Neural crest cell (in vitro differentiated cells): Measurements from ENCODE around the gene CAPZB. TPM values are rescaled to one million over a fixed set of nuclear protein-coding genes. Genes with fewer than 3 reads are reported as not detected.

Experiments
- DNase-seq: peaks from one replicate; pipeline ENCODE4 v3.0.0; 2021; ENCODE audit warnings: low read depth, mixed read lengths, low spot score
- H3K27ac Mint-ChIP-seq: one replicate; pipeline ENCODE4 v1.8.0; 2021; ENCODE audit warnings: mild to moderate bottlenecking, mixed read lengths; ENCODE audit not compliant: unreplicated experiment
- H3K27me3 Mint-ChIP-seq: 2 replicates; pipeline ENCODE4 v1.8.0; 2021; ENCODE audit warnings: low read depth, mild to moderate bottlenecking, mixed read lengths
- H3K36me3 Mint-ChIP-seq: 2 replicates; pipeline ENCODE4 v1.8.0; 2021; ENCODE audit warnings: low read depth, mild to moderate bottlenecking, mixed read lengths
- H3K4me1 Mint-ChIP-seq: 2 replicates; pipeline ENCODE4 v1.8.0; 2021; ENCODE audit warnings: mixed read lengths
- H3K4me3 Mint-ChIP-seq: one replicate; pipeline ENCODE4 v1.8.0; 2021; ENCODE audit warnings: mild to moderate bottlenecking, mixed read lengths
- H3K9me3 Mint-ChIP-seq: 2 replicates; pipeline ENCODE4 v1.8.0; 2021; ENCODE audit warnings: mixed read lengths
- total RNA-seq: library from RNA; stranded (reverse); gene quantifications from 2 replicates; pipeline ENCODE4 v1.2.1, GENCODE V29; 2021
- TF ChIP-seq, protein P1 (sequence below): fragments of 200-600 bp; sonication (generic); conservative IDR thresholded peaks from 2 replicates; pipeline ENCODE4 v1.5.0; 2021; ENCODE audit warnings: antibody characterized with exemption, mild to moderate bottlenecking

CAPZB gene
- total RNA-seq, 1 donor from 2014 or later = 256 TPM

- Mint-ChIP-seq H3K4me3 (no peak overlapping the region), H3K9me3 (no peaks in the 10 kb centered on the region), H3K27me3 (no peaks in the 10 kb centered on the region), H3K27ac (no peak overlapping the region), H3K4me1 (peaks cover 10% of the 10 kb centered on the region), H3K36me3 (peaks cover under 1% of the 10 kb centered on the region)
- DNase-seq = no peak
- TF ChIP-seq, protein P1, sequence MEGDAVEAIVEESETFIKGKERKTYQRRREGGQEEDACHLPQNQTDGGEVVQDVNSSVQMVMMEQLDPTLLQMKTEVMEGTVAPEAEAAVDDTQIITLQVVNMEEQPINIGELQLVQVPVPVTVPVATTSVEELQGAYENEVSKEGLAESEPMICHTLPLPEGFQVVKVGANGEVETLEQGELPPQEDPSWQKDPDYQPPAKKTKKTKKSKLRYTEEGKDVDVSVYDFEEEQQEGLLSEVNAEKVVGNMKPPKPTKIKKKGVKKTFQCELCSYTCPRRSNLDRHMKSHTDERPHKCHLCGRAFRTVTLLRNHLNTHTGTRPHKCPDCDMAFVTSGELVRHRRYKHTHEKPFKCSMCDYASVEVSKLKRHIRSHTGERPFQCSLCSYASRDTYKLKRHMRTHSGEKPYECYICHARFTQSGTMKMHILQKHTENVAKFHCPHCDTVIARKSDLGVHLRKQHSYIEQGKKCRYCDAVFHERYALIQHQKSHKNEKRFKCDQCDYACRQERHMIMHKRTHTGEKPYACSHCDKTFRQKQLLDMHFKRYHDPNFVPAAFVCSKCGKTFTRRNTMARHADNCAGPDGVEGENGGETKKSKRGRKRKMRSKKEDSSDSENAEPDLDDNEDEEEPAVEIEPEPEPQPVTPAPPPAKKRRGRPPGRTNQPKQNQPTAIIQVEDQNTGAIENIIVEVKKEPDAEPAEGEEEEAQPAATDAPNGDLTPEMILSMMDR = no peak
These were observed 114.7 kb downstream of the CAPZB start for GRCh38 chr1:19370453-19371170.

DNA sequence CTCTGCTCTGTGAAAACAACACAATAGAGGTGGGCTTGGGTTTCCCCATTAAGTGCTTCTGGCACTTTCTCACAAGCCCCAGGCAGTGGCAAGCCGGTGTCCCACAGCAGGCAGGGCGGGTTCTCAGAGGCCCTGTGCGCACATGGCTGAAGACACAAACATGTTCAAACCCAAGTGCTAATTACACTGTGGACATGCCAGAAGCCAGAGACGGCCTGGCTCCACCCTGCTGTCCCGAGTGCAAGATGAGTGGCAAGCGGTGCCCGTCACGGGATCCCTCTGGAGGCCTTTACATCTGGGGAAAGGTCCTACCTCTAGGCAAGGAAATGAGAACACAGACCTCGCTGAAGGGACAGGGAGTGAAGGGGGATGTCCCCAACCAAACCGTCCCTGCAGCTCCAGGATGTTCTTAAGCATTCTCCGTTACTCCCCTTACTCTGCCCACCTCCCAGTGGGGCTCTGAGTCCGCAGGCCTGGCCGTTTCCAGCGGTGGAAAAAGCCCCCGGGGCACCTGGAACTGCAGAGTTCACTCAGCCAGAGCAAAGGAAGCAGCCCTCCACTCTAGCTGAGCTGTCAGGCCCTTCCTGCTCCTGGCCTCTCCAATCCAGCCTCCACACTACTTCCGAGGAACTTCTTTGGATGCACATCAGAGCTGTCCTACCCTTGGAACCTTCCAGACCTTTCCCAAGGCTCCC is 115.8 kb downstream of the CAPZB start:
- peaks cover 10% of the 10 kb centered on the region for H3K4me1 Mint-ChIP-seq
- H3K27ac Mint-ChIP-seq = no peak overlapping the region
- H3K4me3 Mint-ChIP-seq = no peak overlapping the region
- no peaks in the 10 kb centered on the region for H3K27me3 Mint-ChIP-seq
- TF ChIP-seq, protein P1 = no peak
- H3K9me3 Mint-ChIP-seq = no peaks in the 10 kb centered on the region
- H3K36me3 Mint-ChIP-seq = no peaks in the 10 kb centered on the region
- no peak for DNase-seq

GRCh38 chr1:19368964-19369363 is 116.4 kb downstream of the CAPZB start:
- Mint-ChIP-seq H3K27ac (no peak overlapping the region), H3K9me3 (no peaks in the 10 kb centered on the region), H3K4me3 (no peak overlapping the region), H3K4me1 (peaks cover 10% of the 10 kb centered on the region), H3K27me3 (no peaks in the 10 kb centered on the region), H3K36me3 (no peaks in the 10 kb centered on the region)
- TF ChIP-seq, protein P1 = no peak
- no peak for DNase-seq

- no peak for DNase-seq
- Mint-ChIP-seq H3K27ac (no peak overlapping the region), H3K4me3 (no peak overlapping the region), H3K36me3 (no peaks in the 10 kb centered on the region), H3K9me3 (no peaks in the 10 kb centered on the region), H3K27me3 (no peaks in the 10 kb centered on the region), H3K4me1 (peaks cover 10% of the 10 kb centered on the region)
- TF ChIP-seq, protein P1 = no peak
These were observed 117.3 kb downstream of the CAPZB start for GRCh38 chr1:19368050-19368449.

DNA sequence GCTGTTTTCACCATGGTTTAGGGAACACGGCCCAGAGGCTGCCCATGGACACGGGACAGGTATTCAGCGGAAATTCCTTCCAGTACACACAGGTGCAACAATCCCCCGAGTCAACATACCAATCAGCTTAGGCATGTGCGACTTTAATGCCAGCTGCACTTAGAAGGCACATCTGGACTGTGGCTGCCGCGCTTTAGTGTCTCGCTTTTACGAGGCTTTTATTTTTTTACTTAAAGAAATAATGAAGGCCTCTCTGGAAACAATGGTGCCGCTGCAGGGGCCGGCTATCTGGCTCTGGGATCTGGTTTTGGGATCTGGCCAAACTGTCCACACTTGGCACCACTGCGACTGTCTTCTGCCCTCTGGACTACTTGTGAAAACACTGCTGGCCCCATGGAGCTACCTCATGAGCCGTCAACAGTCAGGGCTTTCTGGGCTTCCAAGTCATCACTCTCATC is 117.7 kb downstream of the CAPZB start:
- Mint-ChIP-seq H3K27ac (no peak overlapping the region), H3K36me3 (no peaks in the 10 kb centered on the region)

More for the DNA sequence above, 117.7 kb downstream of the CAPZB start:
- TF ChIP-seq, protein P1 = no peak
- no peak for DNase-seq
- Mint-ChIP-seq H3K9me3 (no peaks in the 10 kb centered on the region), H3K4me3 (no peak overlapping the region), H3K4me1 (peaks cover 10% of the 10 kb centered on the region), H3K27me3 (no peaks in the 10 kb centered on the region)
